ENCODE data around the gene RAD51C.

DNA sequence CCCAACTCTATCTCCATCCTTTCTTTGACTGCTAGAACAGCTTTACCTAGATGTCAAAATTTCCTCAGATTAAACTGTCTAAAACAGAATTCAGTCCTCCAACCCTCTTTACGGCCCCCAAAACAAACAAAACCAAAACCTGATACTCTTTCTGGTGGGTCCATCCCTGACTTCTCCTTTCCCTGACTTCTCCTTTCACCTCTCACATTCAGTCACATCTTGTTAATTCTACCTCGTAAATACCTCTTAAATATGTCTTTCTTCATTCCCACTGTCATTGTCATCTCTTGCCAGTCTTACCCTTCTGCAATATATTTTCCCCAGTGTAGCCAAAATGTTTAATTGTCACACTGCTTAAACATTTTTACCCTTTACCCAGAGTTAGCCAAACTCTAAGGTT is 67.8 kb downstream of the RAD51C start:
- TF ChIP-seq POLR2AphosphoS5 (IDR thresholded peaks at IDR 0.05; ENCODE audit: low read depth, low read length) (no peak), POLR2A (IDR thresholded peaks at IDR 0.05; ENCODE audit: low read depth, low read length) (no peak)
